ENCODE measurements around the gene SERINC3. TPM values are rescaled to one million over a fixed set of nuclear protein-coding genes. Genes with fewer than 3 reads are reported as not detected.

The SERINC3 gene
- total and polyA plus RNA-seq, 2 of the 8 experiments (the other 6 are each of a cell fraction or from before 2014, with no cell fraction given): 47.2 to 66.0 TPM

DNA sequence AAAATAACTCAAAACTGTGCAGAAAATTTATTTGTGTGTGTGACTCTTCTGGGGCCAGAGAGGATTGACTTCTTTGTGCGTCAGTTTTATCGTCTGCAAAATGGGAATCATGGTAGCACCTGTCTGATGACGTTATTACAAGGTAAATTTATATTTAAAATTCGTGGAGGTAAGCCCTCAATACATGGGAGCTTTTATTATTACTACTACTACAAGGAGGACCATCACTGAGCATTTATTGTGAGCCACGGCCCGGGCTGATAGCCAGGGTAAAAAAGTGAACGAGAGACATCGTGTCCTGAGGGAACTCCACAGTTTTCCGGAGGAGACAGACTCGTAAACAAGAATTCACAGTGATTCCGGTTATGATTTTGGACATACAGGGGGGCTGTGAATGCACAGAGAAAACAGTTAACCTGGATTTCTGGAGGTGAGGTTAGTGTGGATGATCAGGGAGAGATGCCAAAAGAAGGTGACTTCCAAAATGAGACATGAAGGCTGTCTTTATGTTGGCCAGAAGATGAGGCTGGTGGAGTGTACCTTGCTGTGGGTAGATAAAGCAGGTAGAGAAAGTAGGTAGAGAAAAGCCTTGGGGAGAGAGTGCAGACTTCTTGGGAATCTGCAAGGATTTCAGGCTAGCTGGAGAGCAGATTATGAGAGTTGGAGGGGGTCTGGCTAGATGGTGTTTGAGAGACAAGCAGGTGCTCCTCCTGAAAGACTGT lies 10.6 kb upstream of the SERINC3 start:
- 61% methylated on average over 11 of the region's 11 CpGs; no CpG with 5 or more reads in 1 of the 2 experiments for WGBS, 2 experiments (ENCODE audit: extremely low coverage in 1 of 2, insufficient coverage in 1 of 2, insufficient read length in 1 of 2, insufficient replicate concordance in 2 of 2, low coverage in 1 of 2, low lambda C conversion rate in 2 of 2, missing lambda C conversion rate in 1 of 2)
- Histone ChIP-seq H3K4me3 (ENCODE audit: extremely low read depth in 1 of 4, insufficient read depth in 2 of 4, low read depth in 3 of 4, low read length in 4 of 4) (peak overlapping the region; percentile 51 to 83 (median 66)), H4K5ac (ENCODE audit: insufficient read length, low read depth, low read length) (peak overlapping the region; percentile 55), H3K27ac (ENCODE audit: low read depth, low read length) (no peak overlapping the region), H3K79me1 (ENCODE audit: low read depth, low read length) (no peaks in the 10 kb centered on the region; the same call in 1 of the 2 replicates), H2BK5ac (ENCODE audit: low read depth, low read length) (no peak overlapping the region), H2AK5ac (ENCODE audit: low read depth, low read length) (no peak overlapping the region), H4K20me1 (replicated peaks in 1 of 2; ENCODE audit: control insufficient read depth in 1 of 2, insufficient read depth in 2 of 2, low read length in 2 of 2) (no peaks in the 10 kb centered on the region), H3K9ac (replicated peaks in 1 of 4; ENCODE audit: extremely low read depth in 1 of 4, low read depth in 3 of 4, low read length in 3 of 4) (peak overlapping the region; percentile 20 to 77 (median 30); a peak in 4 of 7 replicates), H2BK12ac (ENCODE audit: low read depth, low read length) (no peak overlapping the region), H3K56ac (replicated peaks; ENCODE audit: insufficient read length, low read depth, low read length) (no peak overlapping the region), H3K9me3 (ENCODE audit: insufficient read depth in 2 of 2, low read depth in 1 of 2, low read length in 1 of 2) (no peaks in the 10 kb centered on the region), H2AFZ (ENCODE audit: low read length) (peak overlapping the region; percentile 7; the same call in 1 of the 2 replicates), H2BK20ac (ENCODE audit: low read length) (0 out of 2 replicates have a peak overlapping the region, but pooled peaks have one; percentile 34), H3K23me2 (ENCODE audit: low read depth, low read length) (peaks cover 6% of the 10 kb centered on the region; the same call in 1 of the 2 replicates), H3K4me2 (ENCODE audit: insufficient read depth in 1 of 2, low read depth in 2 of 2, low read length in 2 of 2) (peak overlapping the region; percentile 73 to 81), H3K14ac (ENCODE audit: insufficient read length) (no peak overlapping the region), H3K18ac (ENCODE audit: extremely low read depth, low read length) (no peak overlapping the region), H3K23ac (ENCODE audit: insufficient read length) (no peak overlapping the region), H3K4me1 (replicated peaks in 1 of 4; ENCODE audit: control insufficient read depth in 3 of 4, insufficient read depth in 4 of 4, low read length in 3 of 4) (peaks cover 0 to 6% (median 0%) of the 10 kb centered on the region in 4 experiments; a peak in 2 of 7 replicates), H4K8ac (ENCODE audit: extremely low read depth, insufficient read depth, low read length) (no peak overlapping the region), H3K79me2 (ENCODE audit: control insufficient read depth in 1 of 2, insufficient read depth in 2 of 2, low read length in 2 of 2) (no peaks in the 10 kb centered on the region), H4K91ac (replicated peaks; ENCODE audit: insufficient read length, low read length) (peak overlapping the region; percentile 65), H2BK15ac (ENCODE audit: low read length) (no peak overlapping the region), H3K27me3 (replicated peaks in 1 of 4; ENCODE audit: control insufficient read depth in 3 of 4, extremely low read depth in 1 of 4, insufficient read depth in 3 of 4, low read length in 3 of 4) (no peaks in the 10 kb centered on the region), H3K4ac (replicated peaks; ENCODE audit: insufficient read length, low read depth, low read length) (peak overlapping the region; percentile 32), H3K36me3 (ENCODE audit: control insufficient read depth in 2 of 4, insufficient read depth in 4 of 4, low read length in 3 of 4) (no peaks in the 10 kb centered on the region), H2BK120ac (replicated peaks; ENCODE audit: low read depth, low read length) (no peak overlapping the region)
- ChIA-PET CTCF (ENCODE audit: partially characterized antibody) (interaction anchor here (0.6 to 1.3 kb wide), 4 partner anchors 71 to 169 kb away, joined by 3 to 4 read pairs (median 3); no protein-coding TSS in a partner anchor), POLR2A (ENCODE audit: partially characterized antibody) (no interaction called here)
- DNase-seq (ENCODE audit: low read depth in 1 of 2, low spot score in 2 of 2): no peak
- no peak for FAIRE-seq
- TF ChIP-seq E2F6 (IDR thresholded peaks at IDR 0.05) (no peak), CREB1 (IDR thresholded peaks at IDR 0.05) (no peak), MAFK (IDR thresholded peaks at IDR 0.05; ENCODE audit: low read depth, low read length) (no peak), HDAC6 (IDR thresholded peaks at IDR 0.05; ENCODE audit: low read depth, low read length) (no peak), SIX5 (IDR thresholded peaks at IDR 0.05; ENCODE audit: low read depth, low read length) (no peak), RXRA (IDR thresholded peaks at IDR 0.05; ENCODE audit: insufficient read depth, low read depth, low read length) (no peak), ASH2L (IDR thresholded peaks at IDR 0.05; ENCODE audit: low read length) (no peak), BCL11A (IDR thresholded peaks at IDR 0.05; ENCODE audit: low read depth in 2 of 2, low read length in 2 of 2) (no peak), CBX5 (IDR thresholded peaks at IDR 0.05; ENCODE audit: low read depth, low read length) (no peak)
- TF ChIP-seq, protein P1, sequence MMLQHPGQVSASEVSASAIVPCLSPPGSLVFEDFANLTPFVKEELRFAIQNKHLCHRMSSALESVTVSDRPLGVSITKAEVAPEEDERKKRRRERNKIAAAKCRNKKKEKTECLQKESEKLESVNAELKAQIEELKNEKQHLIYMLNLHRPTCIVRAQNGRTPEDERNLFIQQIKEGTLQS (IDR thresholded peaks at IDR 0.05; ENCODE audit: insufficient read depth, low read depth, low read length): no peak
